ENCODE results near the gene ATP8A2. TPM values are rescaled to one million over a fixed set of nuclear protein-coding genes. Genes with fewer than 3 reads are reported as not detected.

ATP8A2 gene
- total and polyA plus RNA-seq, 12 donors, result under 0.01 to 0.18 (median 0.10) TPM; not detected in 3

GRCh38 chr13:25920277-25920676 lies 548.5 kb downstream of the ATP8A2 start:
- 85 to 93% methylated on average over 4 of the region's 4 CpGs for WGBS, 2 donors
- TF ChIP-seq CTCF (IDR thresholded peaks at IDR 0.05), result no peak

GRCh38 chr13:25920931-25921330 lies 549.2 kb downstream of the ATP8A2 start:
- no peaks in the 10 kb centered on the region for H3K9me3 ChIP-seq
- 95 to 97% methylated on average over 4 of the region's 4 CpGs for WGBS, 2 donors
- intact Hi-C loops (cut with DNase I), result no loop called here
- H3K36me3 ChIP-seq, result no peaks in the 10 kb centered on the region
- no peak for TF ChIP-seq CTCF (IDR thresholded peaks at IDR 0.05)
- no peak overlapping the region for H3K4me3 ChIP-seq
- H3K27me3 ChIP-seq, result peaks cover 0 to 6% (median 0%) of the 10 kb centered on the region in 7 donors
- DNase-seq (no peak), ATAC-seq (no peak)
- H3K27ac ChIP-seq, result no peak overlapping the region
- H3K4me1 ChIP-seq, result no peaks in the 10 kb centered on the region

More at GRCh38 chr13:25920277-25920676, 548.5 kb downstream of the ATP8A2 start:
- H3K36me3 ChIP-seq, result no peaks in the 10 kb centered on the region
- ATAC-seq (peak in 1 of 8 donors; percentile 20), DNase-seq (no peak)
- intact Hi-C loops (cut with DNase I), result no loop called here
- peaks cover 0 to 6% (median 0%) of the 10 kb centered on the region in 7 donors for H3K27me3 ChIP-seq
- H3K4me3 ChIP-seq, result no peak overlapping the region
- H3K27ac ChIP-seq, result no peak overlapping the region
- no peaks in the 10 kb centered on the region for H3K9me3 ChIP-seq
- H3K4me1 ChIP-seq, result no peaks in the 10 kb centered on the region

DNA sequence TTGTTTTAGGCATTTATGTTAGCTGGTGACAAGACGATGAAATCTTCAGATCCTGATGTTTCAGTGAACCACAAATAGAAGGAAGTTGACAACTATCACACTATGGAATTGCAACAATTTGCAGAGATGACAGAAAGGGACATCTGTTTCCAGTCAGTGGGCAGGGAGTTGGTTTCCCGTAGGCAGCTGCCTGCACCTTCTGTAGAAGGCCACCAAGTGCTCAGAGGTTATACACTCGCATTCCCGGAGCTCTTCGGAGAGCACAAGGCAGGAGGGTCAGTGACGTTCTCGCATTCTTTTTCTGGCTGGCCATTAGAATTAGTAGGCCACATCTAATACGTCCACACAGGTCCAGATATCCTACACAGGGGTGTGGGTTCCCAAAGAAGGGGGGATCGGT lies 550.6 kb downstream of the ATP8A2 start:
- ATAC-seq (peak in 1 of 8 donors; percentile 61), DNase-seq (no peak)
- 51 to 54% methylated on average over 9 of the region's 9 CpGs for WGBS, 2 donors
- no peaks in the 10 kb centered on the region for H3K36me3 ChIP-seq
- H3K4me1 ChIP-seq, result no peaks in the 10 kb centered on the region
- no peak overlapping the region for H3K27ac ChIP-seq
- no peak for TF ChIP-seq CTCF (IDR thresholded peaks at IDR 0.05)
- no peak overlapping the region for H3K4me3 ChIP-seq
- no peaks in the 10 kb centered on the region for H3K9me3 ChIP-seq
- intact Hi-C loops (cut with DNase I), result no loop called here
- peaks cover 0 to 12% (median 6%) of the 10 kb centered on the region in 7 donors for H3K27me3 ChIP-seq

GRCh38 chr13:25923217-25924085 lies 551.7 kb downstream of the ATP8A2 start:
- Histone ChIP-seq H3K27me3 (peaks cover 0 to 16% (median 6%) of the 10 kb centered on the region in 7 donors), H3K36me3 (no peaks in the 10 kb centered on the region), H3K4me1 (no peaks in the 10 kb centered on the region), H3K27ac (no peak overlapping the region), H3K9me3 (no peaks in the 10 kb centered on the region), H3K4me3 (no peak overlapping the region)
- no peak for TF ChIP-seq CTCF (IDR thresholded peaks at IDR 0.05)
- DNase-seq (no peak), ATAC-seq (peak in 6 of 8 donors; percentile 29 to 56 (median 43))
- intact Hi-C loops (cut with DNase I), result no loop called here
- WGBS, 2 donors, result 73 to 80% methylated on average over 5 of the region's 5 CpGs
